ENCODE data around the gene PTX4. TPM values are rescaled to one million over a fixed set of nuclear protein-coding genes. Genes with fewer than 3 reads are reported as not detected.

The PTX4 gene
- total RNA-seq (1 to 10 TPM; 1.7 to 3.4 TPM), polyA plus RNA-seq (ENCODE audit: insufficient read depth, low read depth, low replicate concordance) (1.3 TPM)
- long read RNA-seq, donor 1: 0 reads
- long read RNA-seq, donor 2: 0 reads

GRCh38 chr16:1488619-1489018, at the start of gene PTX4:
Gene PTX4, minus strand, starts transcription at chr16:1488944. Its CDS starts 35 bp downstream, at chr16:1488909.
- WGBS, 2 donors: 90 to 93% methylated on average over 19 of the region's 19 CpGs
- Histone ChIP-seq H3K27me3 (no peaks in the 10 kb centered on the region), H3K36me3 (ENCODE audit: low read depth, missing control alignments) (no peaks in the 10 kb centered on the region), H3K27ac (no peak within 1 kb of the TSS), H3K4me3 (no peak within 1 kb of the TSS), H3K9me3 (no peaks in the 10 kb centered on the region), H3K4me1 (peaks cover 5% of the 10 kb centered on the region)
- no peak for TF ChIP-seq POLR2A (IDR thresholded peaks at IDR 0.05)
- TF ChIP-seq CTCF (IDR thresholded peaks at IDR 0.05): no peak
- intact Hi-C loops (cut with DNase I; ENCODE audit: low total_unique reads): no loop called here
- DNase-seq: no peak

- DNase-seq: no peak
- Histone ChIP-seq H3K9me3 (no peaks in the 10 kb centered on the region), H3K27me3 (no peaks in the 10 kb centered on the region), H3K27ac (no peak overlapping the region), H3K36me3 (ENCODE audit: low read depth, missing control alignments) (no peaks in the 10 kb centered on the region), H3K4me3 (no peak overlapping the region), H3K4me1 (peaks cover 16% of the 10 kb centered on the region)
- intact Hi-C loops (cut with DNase I; ENCODE audit: low total_unique reads): loop anchor here (10.0 kb wide), 1 partner anchor 77 kb away; the partner anchor contains the start of genes CRAMP1 and IFT140
- WGBS, 2 donors: 75 to 83% methylated on average over 14 to 24 of the region's 26 CpGs
- TF ChIP-seq POLR2A (IDR thresholded peaks at IDR 0.05) (no peak), CTCF (IDR thresholded peaks at IDR 0.05) (no peak)
Measured at GRCh38 chr16:1537763-1538289, 49.1 kb upstream of the PTX4 start.

GRCh38 chr16:1537138-1537577, 48.4 kb upstream of the PTX4 start:
- no peak for DNase-seq
- Histone ChIP-seq H3K27me3 (no peaks in the 10 kb centered on the region), H3K36me3 (ENCODE audit: low read depth, missing control alignments) (no peaks in the 10 kb centered on the region), H3K9me3 (no peaks in the 10 kb centered on the region), H3K4me1 (peaks cover 23% of the 10 kb centered on the region), H3K27ac (peak overlapping the region in 1 of 2 donors; percentile 56), H3K4me3 (no peak overlapping the region)
- intact Hi-C loops (cut with DNase I; ENCODE audit: low total_unique reads): loop anchor here (10.0 kb wide), 1 partner anchor 78 kb away; the partner anchor contains the start of genes CRAMP1 and IFT140
- WGBS, 2 donors: 77 to 82% methylated on average over 20 to 27 of the region's 27 CpGs
- TF ChIP-seq CTCF (IDR thresholded peaks at IDR 0.05): no peak
- no peak for TF ChIP-seq POLR2A (IDR thresholded peaks at IDR 0.05)

GRCh38 chr16:1536601-1537000, 47.9 kb upstream of the PTX4 start:
- DNase-seq: no peak
- intact Hi-C loops (cut with DNase I; ENCODE audit: low total_unique reads): loop anchor here (10.0 kb wide), 1 partner anchor 78 kb away; the partner anchor contains the start of genes CRAMP1 and IFT140
- no peaks in the 10 kb centered on the region for H3K9me3 ChIP-seq
- H3K27me3 ChIP-seq: no peaks in the 10 kb centered on the region
- no peaks in the 10 kb centered on the region for H3K36me3 ChIP-seq (ENCODE audit: low read depth, missing control alignments)
- H3K4me3 ChIP-seq: no peak overlapping the region
- TF ChIP-seq CTCF (IDR thresholded peaks at IDR 0.05): no peak
- no peak for TF ChIP-seq POLR2A (IDR thresholded peaks at IDR 0.05)
- no peak overlapping the region for H3K27ac ChIP-seq
- peaks cover 28% of the 10 kb centered on the region for H3K4me1 ChIP-seq
- WGBS, 2 donors: 74 to 80% methylated on average over 13 of the region's 13 CpGs
